A549 (cell line): Measurements from ENCODE around the gene GRIP2. TPM values are rescaled to one million over a fixed set of nuclear protein-coding genes. Genes with fewer than 3 reads are reported as not detected.

Experiments used
- ATAC-seq, 2 experiments: fragments of 200-7000 bp in 1 of 2; fragments of >200 bp in 1 of 2; cut with Nextera tagmentation in 1 of 2; cut with Tn5 transposase in 1 of 2; 3 replicates each; pipeline versions ENCODE4 v1.8.0 to v1.9.1; 2018 to 2020; ENCODE audit warnings: mild to moderate bottlenecking in 1 of 2, moderate library complexity in 1 of 2
- CTCF ChIA-PET: fragments of 300-600 bp; sonication (Branson Sonifier 250); formaldehyde crosslinking; extraction: SDS; loops from one replicate; lab custom pipeline; 2021; ENCODE audit warnings: antibody characterized with exemption, inconsistent platforms; lab: Yijun Ruan, JAX
- POLR2A ChIA-PET: fragments of 350-600 bp; formaldehyde crosslinking; extraction: SDS; loops from one replicate; lab custom pipeline; 2021; ENCODE audit warnings: antibody characterized with exemption, inconsistent platforms; lab: Yijun Ruan, JAX
- DNase-seq, 2 experiments: peaks; one replicate each; pipeline versions ENCODE4 v3.0.0 to v3.0.0-alpha.2; 2011 to 2016; ENCODE audit warnings: low read depth in 1 of 2, low spot score in 1 of 2
- FAIRE-seq: peaks from 2 replicates; lab custom pipeline; 2011; peaks lifted over from hg19 to GRCh38; lab: Jason Lieb, UNC
- H3K27ac ChIP-seq, 2 experiments: fragments of >200 bp; sonication (Bioruptor Twin); formaldehyde crosslinking; 3 replicates each; pipeline ENCODE4 v1.5.1; 2016 to 2017
- H3K4me1 ChIP-seq: fragments of >200 bp; sonication (Bioruptor Twin); formaldehyde crosslinking; 3 replicates; pipeline ENCODE4 v1.6.1; 2016
- H3K4me2 ChIP-seq: fragments of >200 bp; sonication (Bioruptor Twin); formaldehyde crosslinking; 3 replicates; pipeline ENCODE4 v1.6.1; 2016
- H3K4me3 ChIP-seq: fragments of >200 bp; sonication (Bioruptor Twin); formaldehyde crosslinking; 3 replicates; pipeline ENCODE4 v1.5.1; 2016
- H3K9me3 ChIP-seq: fragments of >200 bp; sonication (Bioruptor Twin); formaldehyde crosslinking; 3 replicates; pipeline ENCODE4 v1.6.1; 2016
- ATOH8 ChIP-seq: fragments of 250-450 bp; sonication (Bioruptor Pico); IDR thresholded peaks from 2 replicates; pipeline ENCODE4 v1.5.0; 2020; ENCODE audit warnings: low read depth, mild to moderate bottlenecking, moderate library complexity
- CBX2 ChIP-seq: fragments of 200-600 bp; sonication (generic); IDR thresholded peaks from 2 replicates; pipeline ENCODE4 v1.6.1; 2016; ENCODE audit warnings: low read depth, mild to moderate bottlenecking, borderline replicate concordance
- CHD4 ChIP-seq: fragments of 200-600 bp; sonication (generic); IDR thresholded peaks from 2 replicates; pipeline ENCODE4 v1.6.1; 2016; ENCODE audit warnings: antibody characterized with exemption, mild to moderate bottlenecking, borderline replicate concordance
- CTCF ChIP-seq: fragments of >200 bp; sonication (Bioruptor Twin); formaldehyde crosslinking; IDR thresholded peaks from 3 replicates; pipeline ENCODE4 v1.5.1; 2016
- E2F6 ChIP-seq: IDR thresholded peaks from 2 replicates; pipeline ENCODE4 v1.6.1; 2012; ENCODE audit warnings: low read depth, borderline replicate concordance
- EP300 ChIP-seq, 2 experiments: fragments of >200 bp; sonication (Bioruptor Twin); formaldehyde crosslinking; IDR thresholded peaks; 2 replicates in 1 of 2; 3 replicates in 1 of 2; pipeline ENCODE4 v1.6.1; 2016 to 2017
- FOSB ChIP-seq: fragments of 250-450 bp; sonication (Bioruptor Pico); IDR thresholded peaks from 2 replicates; pipeline ENCODE4 v1.5.0; 2020; ENCODE audit warnings: mild to moderate bottlenecking, moderate library complexity
- HES2 ChIP-seq: fragments of >200 bp; sonication (Bioruptor Twin); formaldehyde crosslinking; IDR thresholded peaks from 2 replicates; pipeline ENCODE4 v1.6.1; 2016
- HOXB5 ChIP-seq: fragments of 250-450 bp; sonication (Bioruptor Pico); IDR thresholded peaks from 2 replicates; pipeline ENCODE4 v1.5.0; 2020; ENCODE audit warnings: mild to moderate bottlenecking, moderate library complexity
- JUN ChIP-seq, 2 experiments: fragments of >200 bp; sonication (Bioruptor Twin); formaldehyde crosslinking; IDR thresholded peaks; 2 replicates in 1 of 2; 3 replicates in 1 of 2; pipeline ENCODE4 v1.6.1; 2016 to 2017
- KDM1A ChIP-seq: fragments of 200-600 bp; sonication (generic); IDR thresholded peaks from 2 replicates; pipeline ENCODE4 v1.6.1; 2016; ENCODE audit warnings: low read depth, mild to moderate bottlenecking
- NFE2L2 ChIP-seq: fragments of 150-350 bp; conservative IDR thresholded peaks from 2 replicates; pipeline ENCODE4 v1.6.1; 2014; ENCODE audit warnings: low read length
- NR3C1 ChIP-seq: fragments of >200 bp; sonication (Bioruptor Twin); formaldehyde crosslinking; IDR thresholded peaks from 3 replicates; pipeline ENCODE4 v1.6.1; 2017
- RARB ChIP-seq: fragments of 250-450 bp; sonication (Bioruptor Pico); IDR thresholded peaks from 2 replicates; pipeline ENCODE4 v1.8.0; 2021; ENCODE audit warnings: mild to moderate bottlenecking, moderate library complexity
- TFCP2L1 ChIP-seq: fragments of 250-450 bp; sonication (Bioruptor Pico); IDR thresholded peaks from 2 replicates; pipeline ENCODE4 v1.5.0; 2021; ENCODE audit warnings: mild to moderate bottlenecking
- TP53 ChIP-seq: fragments of 250-450 bp; sonication (Bioruptor Pico); IDR thresholded peaks from 2 replicates; pipeline ENCODE4 v1.5.0; 2021; ENCODE audit warnings: mild to moderate bottlenecking, moderate library complexity
- ZFP36 ChIP-seq: fragments of 450-650 bp; IDR thresholded peaks from 2 replicates; pipeline ENCODE4 v1.6.1; 2014; ENCODE audit warnings: borderline replicate concordance; ENCODE audit not compliant: partially characterized antibody
- ZNF302 ChIP-seq: fragments of 250-450 bp; sonication (Bioruptor Pico); IDR thresholded peaks from 2 replicates; pipeline ENCODE4 v1.9.0; 2021; ENCODE audit warnings: inconsistent platforms, mild to moderate bottlenecking, moderate library complexity
- ZSCAN20 ChIP-seq: fragments of 250-450 bp; sonication (Bioruptor Pico); IDR thresholded peaks from 2 replicates; pipeline ENCODE4 v1.8.0; 2022; ENCODE audit warnings: mild to moderate bottlenecking, moderate library complexity
- WGBS: methylation state at CpG from one replicate; pipeline ENCODE4 v1.1.6; 2017; ENCODE audit errors: missing lambda C conversion rate; 5-methylcytosine and 5-hydroxymethylcytosine counted together
- polyA plus RNA-seq, 4 experiments: library from polyadenylated mRNA; depleted of rRNA in 3 of 4; stranded (reverse); fragments of >200 nt; fragmentation: RNase III in 1 of 4; extraction: RNeasy Plus Mini Kit Qiagen cat#74134 plus additional on column Dnase treatment in 1 of 4; gene quantifications; 2 replicates in 3 of 4; 3 replicates in 1 of 4; pipeline ENCODE4 v1.2.3, GENCODE V29; 2011 to 2017

Gene GRIP2
- polyA plus RNA-seq, 2 of the 4 experiments (the other 2 are of a cell fraction), result 0.56 to 1.6 TPM

GRCh38 chr3:14480207-14481017 lies 59.7 kb downstream of the GRIP2 start:
- no peak overlapping the region for H3K27ac ChIP-seq
- FAIRE-seq (no peak), DNase-seq (no peak), ATAC-seq (peak in 1 of 2 experiments; percentile 25; a peak in 1 of 6 replicates)
- no peak overlapping the region for H3K4me3 ChIP-seq
- H3K9me3 ChIP-seq, result no peaks in the 10 kb centered on the region
- WGBS, result 91% methylated on average over 8 of the region's 8 CpGs
- POLR2A ChIA-PET, result no interaction called here
- TF ChIP-seq KDM1A (no peak), RARB (CRISPR knock-in tag) (no peak)
- CTCF ChIA-PET, result interaction anchor here (0.7 to 2.7 kb wide), 6 partner anchors 12 to 277 kb away, joined by 3 to 15 read pairs (median 4); no protein-coding TSS in a partner anchor
- H3K4me2 ChIP-seq, result no peak overlapping the region
- H3K4me1 ChIP-seq, result no peaks in the 10 kb centered on the region

GRCh38 chr3:14479591-14479990 lies 60.6 kb downstream of the GRIP2 start:
- H3K9me3 ChIP-seq, result no peaks in the 10 kb centered on the region
- H3K27ac ChIP-seq, result no peak overlapping the region
- POLR2A ChIA-PET, result no interaction called here
- H3K4me3 ChIP-seq, result no peak overlapping the region
- 93% methylated on average over 6 of the region's 6 CpGs for WGBS
- H3K4me2 ChIP-seq, result no peak overlapping the region
- no peak for FAIRE-seq
- DNase-seq, result no peak
- CTCF ChIA-PET, result interaction anchor here (0.7 to 2.7 kb wide), 8 partner anchors 11 to 276 kb away, joined by 3 to 15 read pairs (median 4); no protein-coding TSS in a partner anchor
- TF ChIP-seq FOSB (CRISPR knock-in tag) (no peak), CHD4 (no peak), HES2 (no peak), NFE2L2 (no peak), RARB (CRISPR knock-in tag) (no peak), E2F6 (no peak), ZFP36 (no peak), ZNF302 (no peak), ZSCAN20 (no peak), TP53 (CRISPR knock-in tag) (no peak), ATOH8 (CRISPR knock-in tag) (no peak), EP300 (IDR thresholded peaks at IDR 0.05) (no peak), JUN (IDR thresholded peaks at IDR 0.05) (no peak), CBX2 (no peak), CTCF (no peak), NR3C1 (no peak), HOXB5 (CRISPR knock-in tag) (no peak), TFCP2L1 (CRISPR knock-in tag) (no peak)
- no peaks in the 10 kb centered on the region for H3K4me1 ChIP-seq
- no peak for ATAC-seq
